ENCODE results near the gene SEZ6.

- TF ChIP-seq CTCF (IDR thresholded peaks at IDR 0.05) (no peak), POLR2A (IDR thresholded peaks at IDR 0.05) (no peak)
These were observed 2.5 kb downstream of the SEZ6 start for GRCh38 chr17:29003289-29003688.

All from vagina (tissue), 2 donors.